ENCODE results near the gene ADAMTSL3.

DNA sequence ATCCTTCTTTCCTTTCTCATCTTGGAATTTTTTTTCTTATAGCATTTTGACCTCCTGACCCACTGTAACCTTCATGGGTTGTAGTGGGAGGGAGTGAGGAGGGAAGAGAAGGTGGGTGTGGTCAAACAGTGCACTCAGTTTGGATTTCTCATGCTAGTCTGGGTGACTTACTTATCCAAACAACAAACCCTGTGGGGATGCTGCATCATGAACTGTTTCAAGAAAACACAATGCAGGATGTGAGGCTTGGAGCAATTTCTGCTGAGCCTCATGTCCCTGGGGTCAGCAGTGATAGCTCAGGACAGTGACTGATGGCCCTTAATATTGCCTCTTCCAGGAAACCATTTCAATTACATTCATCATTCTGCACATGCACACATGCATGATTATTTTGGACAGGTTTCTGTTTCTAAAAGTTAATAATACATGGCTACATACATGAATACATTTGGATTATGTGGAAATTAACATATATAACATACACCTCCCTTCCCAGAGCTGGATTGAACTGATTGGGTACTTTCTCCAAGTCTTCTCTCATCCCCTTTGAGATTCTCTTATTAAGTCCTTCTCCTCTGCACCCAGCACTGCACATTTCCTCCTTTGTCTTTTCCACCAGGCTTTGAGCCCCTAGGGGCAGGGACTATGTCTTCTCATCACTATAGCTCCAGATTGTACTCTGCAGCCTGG is 61.2 kb downstream of the ADAMTSL3 start:
- TF ChIP-seq CTCF (IDR thresholded peaks at IDR 0.05), result no peak
- TF ChIP-seq POLR2A (IDR thresholded peaks at IDR 0.05), result no peak
